ENCODE measurements around the gene RAPGEF6. TPM values are rescaled to one million over a fixed set of nuclear protein-coding genes. Genes with fewer than 3 reads are reported as not detected.
"Not testable (repeated sequence)": the region's sequence is repeated elsewhere in the genome, so short reads cannot be mapped to it uniquely, and the experiment has no call there.

Gene RAPGEF6
- total RNA-seq, 4 donors from 2014 or later, result 16.7 to 104 (median 22.6) TPM

DNA sequence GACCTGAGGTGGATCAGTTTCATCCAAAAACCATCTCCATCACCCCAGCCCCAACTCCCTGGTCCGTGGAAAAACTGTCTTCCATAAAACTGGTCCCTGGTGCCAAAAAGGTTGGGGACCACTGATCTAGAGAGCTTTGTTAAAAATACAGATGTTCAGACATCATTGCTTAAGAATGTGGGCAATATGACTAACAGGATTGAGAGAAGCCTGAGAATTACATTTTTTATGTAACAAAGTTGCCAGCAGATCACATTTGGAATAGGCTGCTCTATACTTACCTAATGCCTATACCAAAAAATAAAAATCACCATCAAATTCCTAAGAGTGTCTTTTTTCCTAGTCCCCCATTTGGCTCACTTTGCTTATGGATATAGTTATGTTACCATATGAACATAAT, 143.3 kb downstream of the RAPGEF6 start:
- H3K4me1 ChIP-seq, result no peaks in the 10 kb centered on the region
- TF ChIP-seq, protein P1, sequence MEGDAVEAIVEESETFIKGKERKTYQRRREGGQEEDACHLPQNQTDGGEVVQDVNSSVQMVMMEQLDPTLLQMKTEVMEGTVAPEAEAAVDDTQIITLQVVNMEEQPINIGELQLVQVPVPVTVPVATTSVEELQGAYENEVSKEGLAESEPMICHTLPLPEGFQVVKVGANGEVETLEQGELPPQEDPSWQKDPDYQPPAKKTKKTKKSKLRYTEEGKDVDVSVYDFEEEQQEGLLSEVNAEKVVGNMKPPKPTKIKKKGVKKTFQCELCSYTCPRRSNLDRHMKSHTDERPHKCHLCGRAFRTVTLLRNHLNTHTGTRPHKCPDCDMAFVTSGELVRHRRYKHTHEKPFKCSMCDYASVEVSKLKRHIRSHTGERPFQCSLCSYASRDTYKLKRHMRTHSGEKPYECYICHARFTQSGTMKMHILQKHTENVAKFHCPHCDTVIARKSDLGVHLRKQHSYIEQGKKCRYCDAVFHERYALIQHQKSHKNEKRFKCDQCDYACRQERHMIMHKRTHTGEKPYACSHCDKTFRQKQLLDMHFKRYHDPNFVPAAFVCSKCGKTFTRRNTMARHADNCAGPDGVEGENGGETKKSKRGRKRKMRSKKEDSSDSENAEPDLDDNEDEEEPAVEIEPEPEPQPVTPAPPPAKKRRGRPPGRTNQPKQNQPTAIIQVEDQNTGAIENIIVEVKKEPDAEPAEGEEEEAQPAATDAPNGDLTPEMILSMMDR (IDR thresholded peaks at IDR 0.05), result no peak
- no peak for TF ChIP-seq POLR2A (IDR thresholded peaks at IDR 0.05)
- H3K27ac ChIP-seq, result no peak overlapping the region
- DNase-seq, result no peak
- no peaks in the 10 kb centered on the region for H3K27me3 ChIP-seq
- H3K4me3 ChIP-seq, result no peak overlapping the region
- no peaks in the 10 kb centered on the region for H3K9me3 ChIP-seq
- H3K36me3 ChIP-seq, result peaks cover 0 to 53% (median 0%) of the 10 kb centered on the region in 3 donors

DNA sequence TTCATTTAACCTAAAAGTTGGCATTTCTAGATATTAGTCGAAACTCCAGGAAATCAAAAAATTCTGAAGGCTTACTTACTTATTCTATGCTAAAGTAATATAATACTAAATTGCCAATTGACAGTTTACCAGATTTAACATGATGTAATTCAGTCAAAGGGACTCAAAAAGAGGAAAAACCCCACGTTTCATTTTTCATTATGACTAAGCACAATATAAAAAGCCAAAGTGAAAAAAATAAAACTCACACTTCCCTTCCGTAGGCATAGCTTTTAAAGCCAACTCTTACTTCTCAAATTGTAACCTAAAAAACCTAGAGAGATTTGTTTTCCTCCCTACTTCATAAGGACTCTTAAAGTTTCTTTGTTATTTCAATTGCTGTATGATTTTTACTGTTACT, 146.6 kb downstream of the RAPGEF6 start:
- DNase-seq, result no peak
- Histone ChIP-seq H3K4me3 (no peak overlapping the region), H3K27me3 (no peaks in the 10 kb centered on the region), H3K9me3 (no peaks in the 10 kb centered on the region), H3K36me3 (peaks cover 0 to 33% (median 0%) of the 10 kb centered on the region in 3 donors), H3K27ac (no peak overlapping the region), H3K4me1 (no peaks in the 10 kb centered on the region)
- no peak for TF ChIP-seq POLR2A (IDR thresholded peaks at IDR 0.05)
- TF ChIP-seq, protein P1 (IDR thresholded peaks at IDR 0.05), result no peak

DNA sequence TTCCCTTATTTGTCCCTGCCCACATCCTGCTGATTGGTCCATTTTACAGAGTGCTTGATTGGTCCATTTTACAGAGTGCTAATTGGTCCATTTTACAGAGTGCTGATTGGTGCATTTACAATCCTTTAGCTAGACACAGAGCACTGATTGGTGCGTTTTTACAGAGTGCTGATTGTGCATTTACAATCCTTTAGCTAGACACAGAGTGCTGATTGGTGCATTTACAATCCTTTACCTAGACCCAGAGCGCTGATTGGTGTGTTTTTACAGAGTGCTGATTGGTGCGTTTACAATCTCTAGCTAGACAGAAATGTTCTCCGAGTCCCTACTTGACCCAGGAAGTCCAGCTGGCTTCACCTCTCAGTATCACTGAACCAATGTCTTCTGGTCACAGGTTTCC, 147.7 kb downstream of the RAPGEF6 start:
- H3K27me3 ChIP-seq, H3K4me3 ChIP-seq, H3K4me1 ChIP-seq, H3K9me3 ChIP-seq, H3K27ac ChIP-seq, DNase-seq: not testable (repeated sequence)
- peaks cover 0 to 33% (median 0%) of the 10 kb centered on the region in 3 donors for H3K36me3 ChIP-seq

DNA sequence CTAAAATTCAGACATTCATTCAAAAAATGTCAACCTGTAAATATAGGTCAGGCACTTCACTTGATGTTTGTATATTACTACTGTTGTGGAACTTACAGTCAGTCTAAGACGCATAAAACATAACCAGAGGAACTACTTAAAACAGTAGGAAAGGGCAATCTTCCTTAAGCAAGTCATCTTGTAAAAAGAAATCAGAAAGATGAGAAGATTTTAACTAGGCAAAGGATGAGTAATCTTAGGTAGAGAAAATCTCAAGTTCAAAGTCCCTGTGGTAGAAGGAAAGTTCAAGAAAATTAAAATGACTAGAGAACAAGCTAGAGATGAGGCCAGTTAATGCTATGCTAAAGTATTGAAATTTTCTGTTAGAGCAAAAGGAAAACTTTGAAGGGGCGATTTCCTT, 152.4 kb downstream of the RAPGEF6 start:
- Histone ChIP-seq H3K27ac (no peak overlapping the region), H3K9me3 (no peaks in the 10 kb centered on the region), H3K36me3 (peaks cover 0 to 29% (median 0%) of the 10 kb centered on the region in 3 donors), H3K27me3 (no peaks in the 10 kb centered on the region), H3K4me3 (no peak overlapping the region), H3K4me1 (no peaks in the 10 kb centered on the region)
- no peak for TF ChIP-seq POLR2A (IDR thresholded peaks at IDR 0.05)
- TF ChIP-seq, protein P1 (IDR thresholded peaks at IDR 0.05), result no peak
- DNase-seq, result no peak

DNA sequence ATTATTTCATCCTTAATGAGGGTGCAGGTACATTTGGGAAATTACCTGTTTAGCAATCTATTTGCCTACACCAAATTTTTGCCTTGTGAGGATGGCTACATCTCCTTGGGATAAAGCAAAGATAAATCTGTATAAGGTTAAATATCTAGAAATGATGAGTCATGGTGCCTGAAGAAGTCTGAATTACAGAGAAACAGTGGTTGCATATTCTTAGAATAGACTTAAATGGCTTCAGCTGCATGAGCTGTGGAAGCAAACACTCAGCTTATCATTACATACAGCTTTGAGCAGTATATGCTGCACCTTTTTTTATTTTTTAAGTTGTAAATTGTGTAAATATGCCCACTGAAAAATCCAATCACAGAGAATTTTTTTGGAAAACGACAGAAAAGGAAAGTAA, 153.5 kb downstream of the RAPGEF6 start:
- Histone ChIP-seq H3K27me3 (no peaks in the 10 kb centered on the region), H3K36me3 (peaks cover 0 to 21% (median 0%) of the 10 kb centered on the region in 3 donors), H3K4me3 (no peak overlapping the region), H3K9me3 (no peaks in the 10 kb centered on the region), H3K4me1 (no peaks in the 10 kb centered on the region), H3K27ac (no peak overlapping the region)
- TF ChIP-seq, protein P1 (IDR thresholded peaks at IDR 0.05), result no peak
- no peak for TF ChIP-seq POLR2A (IDR thresholded peaks at IDR 0.05)
- DNase-seq, result no peak

DNA sequence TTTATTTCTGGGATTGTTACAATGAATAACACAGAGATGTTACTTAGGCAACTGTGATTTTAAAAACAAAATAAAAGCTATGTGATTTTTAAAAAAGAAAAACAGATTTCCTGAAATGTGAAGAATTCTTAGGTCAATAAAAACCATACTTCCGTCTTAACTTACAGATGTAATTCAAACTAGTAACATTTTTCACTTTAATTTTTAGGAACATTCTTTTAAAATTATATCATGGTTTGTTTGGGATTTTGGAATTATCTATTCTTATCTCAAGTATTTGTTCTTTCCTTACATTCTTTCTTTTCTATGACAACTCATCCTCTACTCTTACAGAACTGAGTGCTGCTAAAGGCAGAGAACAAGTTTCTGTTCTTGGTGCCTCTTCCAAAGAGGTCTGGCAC, 159.5 kb downstream of the RAPGEF6 start:
- Histone ChIP-seq H3K9me3 (no peaks in the 10 kb centered on the region), H3K4me3 (no peak overlapping the region), H3K27me3 (no peaks in the 10 kb centered on the region), H3K4me1 (no peaks in the 10 kb centered on the region), H3K36me3 (peaks cover 0 to 21% (median 0%) of the 10 kb centered on the region in 3 donors), H3K27ac (no peak overlapping the region)
- no peak for DNase-seq
- TF ChIP-seq POLR2A (IDR thresholded peaks at IDR 0.05), result no peak
- TF ChIP-seq, protein P1 (IDR thresholded peaks at IDR 0.05), result no peak
